K562 (cell line): Measurements from ENCODE around the gene CCR7. TPM values are rescaled to one million over a fixed set of nuclear protein-coding genes. Genes with fewer than 3 reads are reported as not detected.
A peak's percentile ranks its signal among the peaks of the same experiment; 100 is the strongest.

Source experiments
- ATAC-seq: fragments of 200-7000 bp; cut with Tn5 transposase; 3 replicates; pipeline ENCODE4 v1.9.1; 2020; ENCODE audit warnings: moderate library complexity
- BruUV-seq: library from RNA; stranded (reverse); fragments of 400-500 nt; replicated peaks from 2 replicates; lab custom pipeline; 2021; lab: Mats Ljungman, UMichigan
- CTCF ChIA-PET: fragments of 300-600 bp; formaldehyde crosslinking; extraction: SDS; loops from one replicate; lab custom pipeline; 2021; ENCODE audit warnings: low intra/inter-chr PET ratio; lab: Yijun Ruan, JAX
- POLR2A ChIA-PET: fragments of 300-600, 350-650 bp; sonication (Branson Sonifier 250); formaldehyde crosslinking; extraction: SDS; loops from one replicate; lab custom pipeline; 2021; ENCODE audit warnings: antibody characterized with exemption, inconsistent platforms; lab: Yijun Ruan, JAX
- DNase-seq, 4 experiments: peaks; one replicate each; pipeline versions ENCODE4 v3.0.0 to v3.0.0-alpha.2; 2011 to 2018; ENCODE audit warnings: low spot score in 3 of 4, mixed read lengths in 3 of 4; ENCODE audit errors: extremely low read depth in 1 of 4
- FAIRE-seq: peaks from 2 replicates; lab custom pipeline; 2011; peaks lifted over from hg19 to GRCh38; lab: Jason Lieb, UNC
- H2AFZ ChIP-seq: 2 replicates; pipeline ENCODE4 v1.6.0; 2011; ENCODE audit warnings: low read depth, low read length, control low read depth, inconsistent platforms
- H3K27ac ChIP-seq: fragments of 200-600 bp; 3 replicates; pipeline ENCODE4 v1.8.0; 2011; ENCODE audit warnings: low read depth, mild to moderate bottlenecking, control low read depth, inconsistent platforms, low read length, moderate library complexity, mixed read lengths; ENCODE audit errors: extremely low read depth
- H3K27me3 ChIP-seq, 2 experiments: fragments of 300-600 bp in 1 of 2; 2 replicates in 1 of 2; 3 replicates in 1 of 2; pipeline versions ENCODE4 v1.6.0 to v1.8.0; 2011; ENCODE audit warnings: inconsistent platforms in 2 of 2, low read length in 2 of 2, mild to moderate bottlenecking in 1 of 2, mixed read lengths in 1 of 2, moderate library complexity in 1 of 2; ENCODE audit not compliant: control insufficient read depth in 2 of 2, insufficient read depth in 2 of 2
- H3K36me3 ChIP-seq: fragments of 300-600 bp; 3 replicates; pipeline ENCODE4 v1.8.0; 2011; ENCODE audit warnings: mild to moderate bottlenecking, low read length, inconsistent platforms; ENCODE audit not compliant: control insufficient read depth, insufficient read depth
- H3K4me1 ChIP-seq, 2 experiments: fragments of 200-600 bp in 1 of 2; replicated peaks in 1 of 2; 2 replicates in 1 of 2; 3 replicates in 1 of 2; pipeline versions ENCODE4 v1.5.1 to v1.8.0; 2011; ENCODE audit warnings: inconsistent platforms in 2 of 2, low read length in 2 of 2, mild to moderate bottlenecking in 1 of 2, mixed read lengths in 1 of 2, moderate library complexity in 1 of 2; ENCODE audit not compliant: control insufficient read depth in 2 of 2, insufficient read depth in 2 of 2
- H3K4me2 ChIP-seq: 2 replicates; pipeline ENCODE4 v1.6.1; 2011; ENCODE audit warnings: low read length, control low read depth, inconsistent platforms, mixed read lengths; ENCODE audit not compliant: insufficient read depth
- H3K4me3 ChIP-seq: fragments of 200-600 bp; sonication (generic), shearing (Covaris generic); 2 replicates; pipeline ENCODE4 v1.5.1; 2016; ENCODE audit warnings: control low read depth, inconsistent platforms
- H3K79me2 ChIP-seq: fragments of 200-600 bp; 3 replicates; pipeline ENCODE4 v1.8.0; 2011; ENCODE audit warnings: low read length, inconsistent platforms; ENCODE audit not compliant: control insufficient read depth, insufficient read depth
- H3K9ac ChIP-seq, 2 experiments: 2 replicates each; pipeline versions ENCODE4 v1.6.0 to v1.6.1; 2011; ENCODE audit warnings: low read depth in 2 of 2, low read length in 2 of 2, control low read depth in 1 of 2, inconsistent platforms in 1 of 2, mild to moderate bottlenecking in 1 of 2, mixed read lengths in 1 of 2; ENCODE audit not compliant: insufficient read depth in 1 of 2
- H3K9me1 ChIP-seq: one replicate; pipeline ENCODE4 v1.6.0; 2011; ENCODE audit warnings: inconsistent platforms, mild to moderate bottlenecking, low read length, moderate library complexity; ENCODE audit not compliant: control insufficient read depth, insufficient read depth
- H3K9me3 ChIP-seq: replicated peaks from 2 replicates; pipeline ENCODE4 v1.5.1; 2011; ENCODE audit warnings: low read depth, low read length, inconsistent platforms; ENCODE audit not compliant: control insufficient read depth, insufficient read depth
- H4K20me1 ChIP-seq: replicated peaks from 2 replicates; pipeline ENCODE4 v1.6.1; 2011; ENCODE audit warnings: low read length, inconsistent platforms, mixed read lengths; ENCODE audit not compliant: control insufficient read depth, insufficient read depth
- ZNF324 ChIP-seq: fragments of 250-450 bp; sonication (Bioruptor Pico); IDR thresholded peaks from 2 replicates; pipeline ENCODE4 v1.4.0; 2020; ENCODE audit warnings: mild to moderate bottlenecking
- whole genome bisulfite sequencing: fragments of 100-300 bp; shearing (Covaris generic); methylation state at CpG from one replicate; pipeline ENCODE4 v1.1.6; 2016; ENCODE audit warnings: low coverage, mixed read lengths; ENCODE audit not compliant: insufficient coverage; ENCODE audit errors: missing lambda C conversion rate; 5-methylcytosine and 5-hydroxymethylcytosine counted together
- in situ Hi-C: fragments of 300-500 bp; cut with MboI; formaldehyde crosslinking; loops from 4 replicates; pipeline ENCODE4 v1.15.0; 2018; ENCODE audit warnings: inconsistent platforms, mixed read lengths
- intact Hi-C: fragments of 100-400 bp; cut with micrococcal nuclease; formaldehyde crosslinking; loops from 2 replicates; pipeline ENCODE4 v1.14.2; 2022
- polyA plus RNA-seq, 8 experiments: library from polyadenylated mRNA; depleted of rRNA in 4 of 8; stranded (reverse) in 5 of 8; unstranded in 3 of 8; fragments of >200 nt; fragmentation: Nextera tagmentation in 2 of 8; fragmentation: Illumina TruSeq in 1 of 8; extraction: Ambion mirVana in 2 of 8; extraction: Trizol in 1 of 8; gene quantifications; 2 replicates each; pipeline versions ENCODE4 v1.2.1 to v1.2.3, GENCODE V29; 2011 to 2014; ENCODE audit warnings: inconsistent platforms in 1 of 8, missing spikeins in 1 of 8
- total RNA-seq, 7 experiments: library from RNA; depleted of rRNA in 6 of 7; stranded (reverse); fragments of >200 nt in 6 of 7; fragmentation: Illumina TruSeq in 2 of 7; extraction: Trizol in 2 of 7; gene quantifications; 2 replicates each; pipeline versions ENCODE4 v1.2.1 to v1.2.3, GENCODE V29; 2011 to 2021; ENCODE audit warnings: low replicate concordance in 1 of 7
- TF ChIP-seq, protein P1 (sequence below): fragments of 450-650 bp; IDR thresholded peaks from 2 replicates; pipeline ENCODE4 v1.6.1; 2018; ENCODE audit not compliant: partially characterized antibody

Gene CCR7
- total and polyA plus RNA-seq, 9 of the 15 experiments (the other 6 are each of a cell fraction or from before 2014, with no cell fraction given) = 0.14 to 1.4 (median 0.56) TPM

DNA sequence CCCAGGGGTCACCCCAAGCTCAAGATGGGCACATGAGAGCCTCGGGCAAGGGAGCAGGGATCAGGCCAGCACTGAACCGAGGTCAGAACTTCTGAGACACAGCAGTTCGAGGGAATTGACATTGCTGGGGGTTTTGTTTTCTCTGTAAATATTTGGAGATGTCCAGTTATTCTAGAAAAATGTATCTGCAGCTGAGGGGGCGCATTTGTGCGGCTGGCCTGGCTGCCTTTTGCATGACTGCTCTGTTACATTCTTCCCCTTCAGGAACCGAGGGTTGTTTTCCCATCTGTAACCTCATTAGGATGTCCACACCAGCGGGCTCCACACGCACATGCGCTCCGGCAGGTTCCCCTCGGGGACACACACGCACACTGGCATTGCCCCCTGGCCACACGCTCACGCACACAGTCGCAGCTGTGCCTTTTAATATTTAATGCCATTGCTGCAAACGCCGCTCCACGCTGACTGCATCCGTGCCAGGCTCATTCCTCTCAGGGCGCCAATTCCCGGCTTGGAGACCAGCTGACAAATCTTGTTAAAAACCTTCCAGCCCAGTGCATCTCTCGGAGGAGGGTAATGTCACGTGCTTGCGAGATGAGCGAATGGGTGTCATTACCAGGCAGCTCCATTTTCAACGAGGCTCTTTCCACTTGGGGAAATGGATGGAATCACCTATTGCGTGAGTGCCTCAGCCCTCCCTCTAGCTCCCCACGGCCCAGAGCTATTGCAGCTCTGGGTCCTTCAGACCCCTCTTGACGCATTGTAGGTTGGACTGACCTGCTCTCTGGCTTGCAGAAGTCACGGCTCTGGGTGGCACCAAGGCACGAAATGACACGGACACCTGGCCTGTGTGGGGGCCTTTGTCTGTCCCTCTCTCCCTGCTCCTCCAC, 13.1 kb downstream of the CCR7 start:
- Histone ChIP-seq H2AFZ (no peak overlapping the region), H3K27ac (no peak overlapping the region), H3K27me3 (no peaks in the 10 kb centered on the region), H4K20me1 (no peaks in the 10 kb centered on the region), H3K4me1 (peaks cover 43 to 44% of the 10 kb centered on the region in 2 experiments), H3K36me3 (no peaks in the 10 kb centered on the region), H3K9me1 (no peaks in the 10 kb centered on the region), H3K4me2 (no peak overlapping the region), H3K4me3 (no peak overlapping the region), H3K79me2 (no peaks in the 10 kb centered on the region), H3K9me3 (no peaks in the 10 kb centered on the region), H3K9ac (no peak overlapping the region)
- CTCF ChIA-PET = no interaction called here
- no peak for ATAC-seq
- intact Hi-C loops (no loop called here), in situ Hi-C loops (no loop called here)
- TF ChIP-seq, protein P1, sequence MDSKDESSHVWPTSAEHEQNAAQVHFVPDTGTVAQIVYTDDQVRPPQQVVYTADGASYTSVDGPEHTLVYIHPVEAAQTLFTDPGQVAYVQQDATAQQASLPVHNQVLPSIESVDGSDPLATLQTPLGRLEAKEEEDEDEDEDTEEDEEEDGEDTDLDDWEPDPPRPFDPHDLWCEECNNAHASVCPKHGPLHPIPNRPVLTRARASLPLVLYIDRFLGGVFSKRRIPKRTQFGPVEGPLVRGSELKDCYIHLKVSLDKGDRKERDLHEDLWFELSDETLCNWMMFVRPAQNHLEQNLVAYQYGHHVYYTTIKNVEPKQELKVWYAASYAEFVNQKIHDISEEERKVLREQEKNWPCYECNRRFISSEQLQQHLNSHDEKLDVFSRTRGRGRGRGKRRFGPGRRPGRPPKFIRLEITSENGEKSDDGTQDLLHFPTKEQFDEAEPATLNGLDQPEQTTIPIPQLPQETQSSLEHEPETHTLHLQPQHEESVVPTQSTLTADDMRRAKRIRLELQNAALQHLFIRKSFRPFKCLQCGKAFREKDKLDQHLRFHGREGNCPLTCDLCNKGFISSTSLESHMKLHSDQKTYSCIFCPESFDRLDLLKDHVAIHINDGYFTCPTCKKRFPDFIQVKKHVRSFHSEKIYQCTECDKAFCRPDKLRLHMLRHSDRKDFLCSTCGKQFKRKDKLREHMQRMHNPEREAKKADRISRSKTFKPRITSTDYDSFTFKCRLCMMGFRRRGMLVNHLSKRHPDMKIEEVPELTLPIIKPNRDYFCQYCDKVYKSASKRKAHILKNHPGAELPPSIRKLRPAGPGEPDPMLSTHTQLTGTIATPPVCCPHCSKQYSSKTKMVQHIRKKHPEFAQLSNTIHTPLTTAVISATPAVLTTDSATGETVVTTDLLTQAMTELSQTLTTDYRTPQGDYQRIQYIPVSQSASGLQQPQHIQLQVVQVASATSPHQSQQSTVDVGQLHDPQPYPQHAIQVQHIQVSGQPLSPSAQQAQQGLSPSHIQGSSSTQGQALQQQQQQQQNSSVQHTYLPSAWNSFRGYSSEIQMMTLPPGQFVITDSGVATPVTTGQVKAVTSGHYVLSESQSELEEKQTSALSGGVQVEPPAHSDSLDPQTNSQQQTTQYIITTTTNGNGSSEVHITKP = peak; percentile 64
- no peak for TF ChIP-seq ZNF324 (CRISPR knock-in tag)
- no peak for FAIRE-seq
- POLR2A ChIA-PET = interaction anchor here (0.6 to 1.1 kb wide), 5 partner anchors 14 to 1313 kb away, joined by 3 read pairs; no protein-coding TSS in a partner anchor
- DNase-seq = peak in 1 of 4 experiments; percentile 0
- 82% methylated on average over 30 of the region's 32 CpGs for WGBS
- BruUV-seq = no TSS peak
